Heart left ventricle (tissue), 16 donors: Measurements from ENCODE around the gene OPRL1. TPM values are rescaled to one million over a fixed set of nuclear protein-coding genes. Genes with fewer than 3 reads are reported as not detected.

Experiments used
- ATAC-seq, 4 donors: fragments of 200-7000 bp; cut with Tn5 transposase; one replicate each; pipeline ENCODE4 v1.9.1; 2020 to 2022; ENCODE audit warnings: moderate library complexity in 4 of 4, mild to moderate bottlenecking in 3 of 4, moderate number of reproducible peaks in 1 of 4
- DNase-seq, 5 donors: peaks; one replicate each; pipeline ENCODE4 v3.0.0-alpha.2; 2020
- H3K27ac ChIP-seq, 12 donors: fragments of 200-600 bp; sonication (generic) in 4 of 12; one replicate each; pipeline versions ENCODE4 v1.5.0 to v1.8.0; 2016 to 2022; ENCODE audit warnings: mild to moderate bottlenecking in 2 of 12
- H3K27me3 ChIP-seq, 9 donors: fragments of 200-600 bp; sonication (generic) in 2 of 9; one replicate each; pipeline versions ENCODE4 v1.5.1 to v1.8.0; 2016 to 2022; ENCODE audit warnings: mild to moderate bottlenecking in 3 of 9
- H3K36me3 ChIP-seq, 9 donors: fragments of 200-600 bp; sonication (generic) in 2 of 9; one replicate each; pipeline versions ENCODE4 v1.5.0 to v1.8.0; 2018 to 2022; ENCODE audit warnings: mild to moderate bottlenecking in 2 of 9
- H3K4me1 ChIP-seq, 12 donors: fragments of 200-600 bp; sonication (generic) in 4 of 12; one replicate each; pipeline versions ENCODE4 v1.5.0 to v1.8.0; 2016 to 2022; ENCODE audit warnings: mild to moderate bottlenecking in 3 of 12
- H3K4me3 ChIP-seq, 12 donors: fragments of 200-600 bp; sonication (generic) in 4 of 12; one replicate each; pipeline versions ENCODE4 v1.5.0 to v1.8.0; 2017 to 2022; ENCODE audit warnings: mild to moderate bottlenecking in 9 of 12, moderate library complexity in 4 of 12
- H3K9me3 ChIP-seq, 12 donors: fragments of 200-600 bp; sonication (generic) in 4 of 12; one replicate each; pipeline versions ENCODE4 v1.5.0 to v1.8.0; 2016 to 2022; ENCODE audit warnings: mild to moderate bottlenecking in 1 of 12
- CTCF ChIP-seq, 12 donors: fragments of 200-600 bp; sonication (generic) in 4 of 12; IDR thresholded peaks; one replicate each; pipeline versions ENCODE4 v1.5.0 to v1.8.0; 2018 to 2022; ENCODE audit warnings: antibody characterized with exemption in 12 of 12, mild to moderate bottlenecking in 5 of 12
- POLR2A ChIP-seq, 2 donors: fragments of 450-650 bp; IDR thresholded peaks; one replicate each; pipeline ENCODE4 v1.6.1; 2017; ENCODE audit warnings: antibody characterized with exemption in 2 of 2, mild to moderate bottlenecking in 2 of 2, moderate library complexity in 2 of 2
- WGBS, 4 donors: extraction: QIAGEN DNeasy Blood & Tissue Kit in 2 of 4; methylation state at CpG; one replicate each; pipeline versions ENCODE4 v1.1.5 to v1.1.7; 2013 to 2018; 5-methylcytosine and 5-hydroxymethylcytosine counted together
- intact Hi-C, 10 donors: fragments of 100-400 bp; cut with DNase I; formaldehyde crosslinking; loops; one replicate each; pipeline versions ENCODE4 v1.11.1 to v1.14.2; 2022
- polyA plus RNA-seq, 2 donors: library from polyadenylated mRNA; stranded (reverse); fragments of 200-250 nt; gene quantifications; one replicate each; pipeline ENCODE4 v1.2.3, GENCODE V29; 2013
- total RNA-seq, 9 donors: library from RNA; depleted of rRNA in 2 of 9; stranded (reverse); fragments of >200 nt in 2 of 9; fragmentation: NEBNext Ultra II Directional in 3 of 9; extraction: Animal tissue kit (Norgen Biotek cat#: 25700) in 3 of 9; gene quantifications; one replicate each; pipeline versions ENCODE4 v1.1.0 to v1.2.4, GENCODE V29; 2016 to 2023
- donor health status: ischemic (EF 13 %, LVEDD 7.1; RV severe dilation, severe dysfunction).
- donor health status: healthy with polysubstance abuse.
- donor health status: DM: no; HTN: yes; CAD: no.
- donor health status: DM: no; HTN: no; CAD: no.
- donor health status: ischemic (EF 25% LVEDD 6.9; RV normal size, moderate dysfunction).
- donor health status: ischemic (EF 25% LVEDD 5.7; RV mildly dilated, moderate dysfunction).
- donor health status: healthy.
- donor health status: DM: yes; HTN: yes; CAD: no.
- donor health status: ischemic (EF 35%, LVEDD 5.7; RV mildly dilated, moderate dysfunction).
- donor health status: nonischemic (EF 11% LVEDD 7.7; RV severe dilation, severe dysfunction).
- donor health status: DM: yes; HTN: yes; CAD: no.
- donor health status: PGD.
- donor health status: ischemic (EF 29% LVEDD 5.4; RV normal size, mild dysfunction).
- donor health status: nonischemic (EF 23%, LVEDD 6.1; RV moderate dilation, normal function).

The OPRL1 gene
- total and polyA plus RNA-seq, 11 donors, result 0.18 to 1.9 (median 0.54) TPM

GRCh38 chr20:64065062-64065973 lies 14.6 kb upstream of the OPRL1 start:
- 53 to 66% (median 60%) methylated on average over 27 of the region's 27 CpGs for WGBS, 4 donors
- intact Hi-C loops, result loop anchor here in 1 of 10 donors (10.0 kb wide), 1 partner anchor 171 kb away; the partner anchor contains the start of gene DNAJC5
- Histone ChIP-seq H3K9me3 (no peaks in the 10 kb centered on the region), H3K27me3 (no peaks in the 10 kb centered on the region), H3K27ac (no peak overlapping the region), H3K36me3 (peaks cover 0 to 3% (median 0%) of the 10 kb centered on the region in 9 donors), H3K4me1 (peaks cover 6 to 43% (median 20%) of the 10 kb centered on the region in 12 donors), H3K4me3 (no peak overlapping the region)
- ATAC-seq (no peak), DNase-seq (no peak)
- no peak for TF ChIP-seq POLR2A (IDR thresholded peaks at IDR 0.05)
- TF ChIP-seq CTCF (IDR thresholded peaks at IDR 0.05), result no peak

GRCh38 chr20:64065974-64066343 lies 13.9 kb upstream of the OPRL1 start:
- no peak overlapping the region for H3K27ac ChIP-seq
- WGBS, 4 donors, result 53 to 68% (median 60%) methylated on average over 5 of the region's 5 CpGs
- TF ChIP-seq CTCF (IDR thresholded peaks at IDR 0.05) (no peak), POLR2A (IDR thresholded peaks at IDR 0.05) (no peak)
- peaks cover 6 to 43% (median 20%) of the 10 kb centered on the region in 12 donors for H3K4me1 ChIP-seq
- H3K27me3 ChIP-seq, result no peaks in the 10 kb centered on the region
- H3K36me3 ChIP-seq, result peaks cover 0 to 8% (median 0%) of the 10 kb centered on the region in 9 donors
- DNase-seq, result no peak
- H3K4me3 ChIP-seq, result no peak overlapping the region
- intact Hi-C loops, result loop anchor here in 1 of 10 donors (10.0 kb wide), 1 partner anchor 171 kb away; the partner anchor contains the start of gene DNAJC5
- H3K9me3 ChIP-seq, result no peaks in the 10 kb centered on the region
- ATAC-seq, result no peak

DNA sequence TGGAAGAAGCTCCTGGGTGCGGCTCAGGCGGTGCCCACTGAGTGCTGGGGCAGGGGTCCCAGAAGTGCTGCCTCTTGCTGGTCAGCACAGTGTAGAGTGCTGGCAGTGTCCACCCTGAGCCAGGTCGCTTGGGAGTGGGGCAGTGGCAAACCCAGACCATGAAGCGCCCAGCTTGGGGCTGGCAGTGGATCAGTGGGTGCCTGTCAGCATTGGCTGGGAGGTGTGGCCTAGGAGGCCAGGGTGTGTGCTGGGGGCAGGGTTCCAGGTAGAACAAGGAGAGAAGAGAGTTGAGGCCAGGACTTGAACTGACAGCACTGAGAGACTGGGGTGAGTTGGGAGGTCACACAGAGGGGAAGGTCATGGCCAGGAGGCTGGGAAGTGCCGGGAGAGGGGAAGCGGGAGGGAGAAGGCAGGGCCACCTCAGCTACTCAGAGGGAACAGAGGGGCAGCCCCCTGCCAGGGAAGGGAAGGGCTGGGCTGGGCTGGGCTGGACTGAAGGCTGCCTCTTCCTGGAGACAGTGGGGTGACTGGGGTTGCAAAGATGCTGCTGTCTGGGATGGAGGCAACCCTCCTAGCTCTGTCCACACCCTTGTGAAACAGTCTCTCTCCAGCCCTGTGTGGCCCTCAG lies 12.8 kb upstream of the OPRL1 start:
- DNase-seq, result no peak
- intact Hi-C loops, result loop anchor here in 1 of 10 donors (10.0 kb wide), 1 partner anchor 172 kb away; the partner anchor contains the start of gene DNAJC5

More for the DNA sequence above, 12.8 kb upstream of the OPRL1 start:
- no peak for ATAC-seq
- Histone ChIP-seq H3K27ac (no peak overlapping the region), H3K4me3 (no peak overlapping the region), H3K36me3 (peaks cover 0 to 10% (median 4%) of the 10 kb centered on the region in 9 donors), H3K4me1 (peaks cover 6 to 42% (median 19%) of the 10 kb centered on the region in 12 donors), H3K27me3 (no peaks in the 10 kb centered on the region), H3K9me3 (no peaks in the 10 kb centered on the region)
- TF ChIP-seq CTCF (IDR thresholded peaks at IDR 0.05) (no peak), POLR2A (IDR thresholded peaks at IDR 0.05) (no peak)
- 73 to 89% (median 84%) methylated on average over 6 of the region's 6 CpGs for WGBS, 4 donors
